HG02759 (cell line): ENCODE data around the gene GINS3.
"Not testable (repeated sequence)": the region's sequence is repeated elsewhere in the genome, so short reads cannot be mapped to it uniquely, and the experiment has no call there.

Source experiments
- ATAC-seq: cut with Tn5 transposase; IDR thresholded peaks from one replicate; pipeline ENCODE4 v1.9.1; 2021; ENCODE audit warnings: mild to moderate bottlenecking, moderate library complexity; ENCODE audit not compliant: unreplicated experiment

GINS3 gene

DNA sequence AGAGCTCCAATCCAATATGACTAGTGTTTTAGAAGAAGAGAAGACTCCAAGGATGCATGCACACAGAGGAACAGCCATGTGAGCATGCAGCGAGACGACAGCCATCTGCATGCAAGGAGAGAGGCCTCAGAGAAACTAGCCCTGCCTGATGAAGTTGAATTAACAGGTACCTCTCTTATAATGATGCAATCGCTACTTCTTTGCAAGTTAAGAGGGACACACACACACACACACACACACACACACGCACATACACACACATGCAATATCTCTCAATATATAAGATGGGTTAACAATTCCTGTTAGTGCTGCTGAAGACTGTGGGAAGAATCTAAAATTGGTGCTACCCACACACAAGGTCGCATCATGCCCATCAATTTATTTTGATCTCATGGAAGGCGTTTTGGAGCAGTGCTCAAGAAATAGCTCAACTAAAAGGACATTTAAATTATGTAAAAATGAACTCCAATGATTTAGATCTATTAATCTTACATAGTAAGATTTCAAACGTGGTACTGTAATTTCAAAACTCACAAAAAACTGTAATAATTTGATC, 7.0 kb upstream of the GINS3 start:
- ATAC-seq: no peak

DNA sequence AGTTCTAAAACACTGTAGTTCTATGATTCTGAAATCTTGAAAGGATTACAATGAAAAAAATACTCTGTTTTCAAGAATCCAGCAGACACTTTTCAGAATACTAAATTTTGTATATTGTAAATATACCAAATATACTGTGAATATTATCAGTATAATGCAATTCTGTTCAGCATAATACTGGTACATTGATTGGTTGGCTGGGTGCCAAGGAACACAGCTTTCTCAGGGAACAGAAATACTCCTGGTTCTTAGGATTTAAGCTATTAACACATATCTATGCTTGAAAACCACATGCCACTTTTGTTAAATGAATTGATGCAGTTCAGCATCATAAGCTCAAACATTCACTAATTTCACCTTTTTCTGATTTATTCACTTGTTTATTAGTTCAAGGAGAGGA, 2.5 kb upstream of the GINS3 start:
- no peak for ATAC-seq

DNA sequence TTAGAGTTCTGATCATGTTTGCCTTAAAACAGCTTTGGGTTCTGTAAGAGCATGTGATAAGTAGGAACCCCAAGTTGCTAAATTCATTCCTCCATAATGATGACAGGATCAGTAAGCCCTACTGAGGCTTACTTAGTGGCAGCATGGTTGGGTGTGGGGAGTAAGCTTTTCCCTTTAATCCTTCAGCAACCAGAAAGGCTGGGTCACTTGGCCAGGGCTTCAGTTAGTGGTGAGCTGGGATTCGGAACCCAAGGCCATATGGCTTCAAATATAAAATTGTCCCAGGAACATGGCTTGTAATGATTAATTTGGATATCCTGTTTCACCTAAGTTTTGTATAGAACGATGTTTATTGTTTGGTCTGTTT, 850 bp downstream of the GINS3 start:
- ATAC-seq: peak; percentile 17

DNA sequence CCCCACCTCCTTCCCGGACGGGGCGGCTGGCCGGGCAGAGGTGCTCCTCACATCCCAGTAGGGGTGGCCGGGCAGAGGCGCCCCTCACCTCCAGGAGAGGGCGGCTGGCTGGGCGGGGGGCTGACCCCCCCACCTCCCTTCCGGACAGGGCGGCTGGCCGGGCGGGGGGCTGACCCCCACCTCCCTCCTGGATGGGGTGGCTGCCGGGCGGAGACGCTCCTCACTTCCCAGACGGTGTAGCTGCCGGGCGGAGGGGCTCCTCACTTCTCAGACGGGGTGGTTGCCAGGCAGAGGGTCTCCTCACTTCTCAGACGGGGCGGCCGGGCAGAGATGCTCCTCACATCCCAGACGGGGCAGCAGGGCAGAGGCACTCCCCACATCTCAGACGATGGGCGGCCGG, 4.6 kb downstream of the GINS3 start:
- not testable (repeated sequence) for ATAC-seq

DNA sequence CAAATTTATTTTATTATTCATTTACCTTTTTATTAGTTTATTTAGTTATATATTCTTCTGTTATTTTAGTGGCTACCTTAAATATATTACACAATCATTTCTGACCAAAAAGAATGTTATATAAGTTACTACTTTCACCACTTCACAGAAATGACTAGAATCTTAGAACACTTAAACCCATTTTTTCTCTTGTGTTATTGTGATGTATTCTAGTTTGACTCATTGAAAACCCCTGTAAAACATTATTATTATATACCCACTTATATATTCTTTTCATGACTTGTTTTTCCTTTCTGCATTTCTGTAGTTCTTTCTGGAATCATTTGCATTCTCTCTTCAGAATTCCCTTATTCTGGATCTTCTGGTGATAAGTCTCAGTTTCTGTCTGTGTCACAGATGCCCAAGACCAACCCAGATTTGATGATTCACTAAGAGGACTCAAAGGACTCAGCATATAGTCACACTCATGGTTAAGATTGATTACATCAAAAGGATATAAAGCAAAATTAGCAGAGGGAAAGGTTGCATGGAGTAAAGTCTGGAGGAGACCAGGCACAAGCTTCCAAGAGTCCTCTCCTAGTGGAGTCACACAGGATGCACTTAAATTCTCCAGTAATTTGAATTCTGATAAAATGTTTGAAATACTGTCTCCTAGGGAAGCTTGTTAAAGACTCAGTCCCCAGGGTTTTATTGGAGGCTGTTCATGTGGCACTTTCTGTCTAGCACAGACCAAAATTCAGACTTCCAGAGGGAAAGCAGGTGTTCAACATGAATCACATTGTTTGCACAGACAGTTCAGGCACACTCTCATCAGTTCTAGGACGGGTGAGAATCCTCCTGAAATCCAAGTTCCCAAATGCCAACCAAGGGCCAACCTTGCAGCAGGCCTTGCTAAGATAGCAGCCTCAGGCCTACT, 7.7 kb downstream of the GINS3 start:
- no peak for ATAC-seq

DNA sequence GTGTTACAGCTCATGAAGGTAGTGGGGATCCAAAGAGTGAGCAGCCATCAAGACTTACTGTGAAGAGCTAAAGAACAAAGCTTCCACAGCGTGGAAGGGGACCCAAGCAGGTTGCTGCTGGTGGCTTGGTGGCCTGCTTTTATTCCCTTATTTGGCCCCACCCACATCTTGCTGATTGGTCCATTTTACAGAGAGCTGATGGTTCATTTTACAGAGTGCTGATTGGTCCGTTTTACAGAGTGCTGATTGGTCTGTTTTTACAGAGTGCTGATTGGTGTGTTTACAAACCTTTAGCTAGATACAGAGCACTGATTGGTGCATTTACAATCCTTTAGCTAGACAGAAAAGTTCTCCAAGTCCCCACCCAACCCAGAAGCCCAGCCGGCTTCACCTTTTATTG, 9.0 kb downstream of the GINS3 start:
- not testable (repeated sequence) for ATAC-seq

DNA sequence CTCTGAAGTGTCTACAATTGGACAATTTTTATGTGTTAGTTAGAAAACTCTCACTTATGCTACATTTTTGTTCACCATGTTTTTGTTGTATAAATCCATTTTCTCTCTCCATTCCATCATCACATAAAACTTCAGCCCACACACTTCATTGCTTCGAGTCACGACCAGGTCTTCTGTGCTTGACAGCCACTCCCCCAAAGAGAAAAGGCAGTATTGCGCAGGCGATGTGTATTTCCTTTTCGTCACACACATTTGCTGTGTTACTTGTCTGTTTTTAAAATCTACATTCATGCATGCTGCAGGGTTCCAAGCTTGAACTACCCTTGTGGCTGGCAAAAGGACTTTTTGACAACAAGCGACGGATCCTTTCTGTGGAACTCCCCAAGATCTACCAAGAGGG, 10.5 kb downstream of the GINS3 start:
- ATAC-seq: no peak

DNA sequence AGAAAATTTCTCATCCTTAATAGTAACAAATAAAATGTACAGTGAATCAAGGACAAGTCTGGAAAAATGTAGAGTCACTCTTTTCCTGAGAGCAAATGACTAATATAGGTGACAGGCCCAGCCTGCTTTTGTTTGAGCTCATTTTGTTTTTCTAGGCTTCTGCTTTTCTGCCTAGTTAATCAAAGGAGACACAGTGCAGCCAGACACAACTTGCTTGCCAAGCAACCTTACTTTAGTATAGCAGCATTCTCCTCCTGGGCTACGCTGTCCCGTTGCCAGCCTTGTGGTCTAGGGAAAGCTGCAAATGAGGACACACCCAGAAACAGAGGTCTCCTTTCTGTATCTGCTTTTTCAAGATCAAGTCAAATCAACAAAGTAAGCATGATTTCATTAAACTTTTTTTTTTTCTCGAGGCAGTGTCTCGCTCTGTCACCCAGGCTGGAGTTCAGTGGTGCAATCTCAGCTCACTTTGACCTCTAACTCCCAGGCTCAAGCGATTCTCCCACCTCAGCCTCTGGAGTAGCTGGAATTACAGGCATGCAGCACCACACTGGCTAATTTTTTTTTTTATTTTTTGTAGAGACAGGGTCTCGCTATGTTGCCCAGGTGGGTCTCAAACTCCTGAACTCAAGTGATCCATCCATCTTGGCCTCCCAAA, 17.2 kb downstream of the GINS3 start:
- ATAC-seq: no peak

DNA sequence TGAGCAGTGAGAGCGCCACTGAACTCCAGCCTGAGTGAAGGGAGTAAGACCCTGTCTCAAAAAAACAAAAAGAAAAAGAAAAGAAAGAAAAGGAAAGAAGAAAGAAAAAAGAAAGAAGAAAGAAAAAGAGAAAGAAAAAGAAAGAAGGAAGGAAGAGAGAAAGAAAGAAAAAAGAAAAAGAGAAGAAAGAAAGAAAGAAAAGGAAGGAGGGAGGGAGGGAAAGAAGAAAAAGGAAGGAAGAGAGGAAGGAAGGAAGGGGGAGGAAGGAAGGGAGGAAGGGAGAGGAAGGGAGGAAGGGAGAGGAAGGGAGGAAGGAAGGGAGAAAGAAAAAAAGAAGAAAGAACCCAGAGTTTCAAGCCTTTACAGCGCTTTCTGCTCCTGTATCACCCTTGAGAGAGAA, 19.1 kb downstream of the GINS3 start:
- ATAC-seq: no peak

DNA sequence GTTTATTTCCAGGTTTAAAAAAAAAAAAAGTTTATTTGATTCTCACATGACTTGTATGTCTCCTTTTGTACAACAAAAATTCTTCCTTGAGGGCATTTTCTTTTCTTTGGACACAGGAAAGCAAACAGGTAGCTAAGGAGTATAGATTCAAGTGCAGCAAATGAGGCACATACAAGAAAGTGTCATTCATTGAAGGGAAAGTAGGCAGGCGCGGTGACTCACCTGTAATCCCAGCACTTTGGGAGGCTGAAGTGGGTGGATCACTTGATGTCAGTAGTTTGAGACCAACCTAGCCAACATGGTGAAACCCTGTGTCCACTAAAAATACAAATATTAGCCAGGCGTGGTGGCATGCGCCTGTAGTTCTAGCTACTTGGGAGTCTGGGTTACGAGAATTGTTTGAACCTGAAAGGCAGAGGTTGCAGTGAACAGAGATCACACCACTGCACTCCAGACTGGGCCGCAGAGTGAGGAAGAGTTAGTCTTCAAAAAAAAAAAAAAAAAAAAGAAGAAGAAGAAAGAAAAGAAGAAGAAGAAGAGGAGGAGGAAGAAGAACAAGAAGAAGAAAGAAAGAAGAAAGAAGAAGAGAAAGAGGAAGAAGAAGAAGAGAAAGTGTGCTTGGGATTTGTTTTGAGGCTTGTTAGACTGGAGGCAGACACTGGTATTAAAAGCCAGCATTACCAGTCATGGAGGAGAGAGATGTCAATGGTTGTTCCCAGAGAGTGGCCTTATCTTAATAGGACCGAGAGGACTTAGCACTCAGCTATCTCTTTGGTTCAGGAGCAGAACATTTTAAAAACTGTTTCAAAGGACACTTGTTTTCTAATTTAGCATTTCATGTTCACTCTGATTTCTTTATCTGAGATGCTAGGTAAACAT, 19.7 kb downstream of the GINS3 start:
- no peak for ATAC-seq

DNA sequence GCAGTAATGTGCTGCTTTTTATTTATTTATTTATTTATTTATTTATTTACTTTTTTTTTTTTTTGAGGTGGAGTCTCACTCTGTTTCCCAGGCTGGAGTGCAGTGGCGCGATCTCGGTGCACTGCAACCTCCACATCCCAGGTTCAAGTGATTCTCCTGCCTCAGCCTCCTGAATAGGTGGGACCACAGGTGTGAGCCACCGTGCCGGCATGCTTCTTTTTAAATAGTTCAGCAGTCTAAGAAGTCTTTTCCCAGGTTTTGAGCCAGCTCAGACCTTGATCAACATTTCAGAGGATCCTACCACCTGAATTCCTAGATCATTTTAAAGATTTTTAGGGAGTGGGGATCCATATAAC, 20.3 kb downstream of the GINS3 start:
- ATAC-seq: not testable (repeated sequence)

DNA sequence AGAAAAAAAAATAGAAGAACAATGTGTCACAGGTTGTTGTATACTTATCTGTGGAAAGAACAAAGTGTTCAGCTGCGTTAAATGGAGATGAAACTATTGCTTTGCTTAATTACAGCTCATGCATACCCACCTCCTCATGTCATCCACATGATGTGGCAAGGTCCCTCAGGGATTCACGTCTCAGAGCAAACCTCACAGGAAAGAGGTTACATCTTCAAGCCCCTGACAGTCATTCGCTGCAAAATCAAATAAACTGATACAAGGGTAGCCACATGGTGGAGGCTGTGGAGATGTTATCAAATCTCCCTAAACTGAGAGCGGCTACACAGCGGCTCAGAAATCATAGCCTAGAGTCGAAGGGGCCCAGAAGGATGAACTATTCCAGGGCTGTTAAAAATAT, 21.1 kb downstream of the GINS3 start:
- ATAC-seq: no peak

DNA sequence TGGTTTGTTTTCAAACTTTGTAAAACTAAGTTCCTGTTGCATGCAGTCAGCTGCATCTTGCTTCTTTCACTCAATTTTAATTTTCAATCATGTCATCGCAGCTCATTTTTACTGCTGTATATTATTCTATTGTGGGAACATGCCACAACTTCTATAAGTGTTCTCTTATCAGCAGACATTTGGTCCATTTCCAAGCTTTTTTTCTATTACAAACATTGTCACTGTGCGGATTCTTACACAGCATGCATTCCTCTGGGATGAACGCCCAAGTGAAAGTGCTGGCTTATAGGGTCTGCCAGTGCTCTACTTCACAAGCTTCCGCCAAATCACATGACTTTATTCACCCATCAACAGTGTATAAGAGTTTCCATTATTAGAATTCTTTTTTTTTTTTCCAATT, 22.7 kb downstream of the GINS3 start:
- ATAC-seq: no peak

DNA sequence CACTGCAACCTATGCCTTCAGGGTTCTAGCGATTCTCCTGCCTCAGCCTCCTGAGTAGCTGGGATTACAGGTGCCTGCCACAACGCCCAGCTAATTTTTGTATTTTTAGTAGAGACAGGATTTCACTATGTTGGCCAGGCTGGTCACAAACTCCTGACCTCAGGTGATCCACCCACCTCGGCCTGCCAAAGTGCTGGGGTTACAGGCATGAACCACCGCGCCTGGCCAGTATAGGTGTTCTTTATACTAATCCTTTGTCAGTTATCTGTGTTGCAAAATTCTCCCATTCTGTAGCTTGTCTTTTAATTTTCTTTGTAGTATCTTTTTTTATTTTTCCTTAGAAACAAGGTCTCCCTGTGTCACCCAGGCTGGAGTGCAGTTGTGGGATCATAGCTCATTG, 23.7 kb downstream of the GINS3 start:
- not testable (repeated sequence) for ATAC-seq

DNA sequence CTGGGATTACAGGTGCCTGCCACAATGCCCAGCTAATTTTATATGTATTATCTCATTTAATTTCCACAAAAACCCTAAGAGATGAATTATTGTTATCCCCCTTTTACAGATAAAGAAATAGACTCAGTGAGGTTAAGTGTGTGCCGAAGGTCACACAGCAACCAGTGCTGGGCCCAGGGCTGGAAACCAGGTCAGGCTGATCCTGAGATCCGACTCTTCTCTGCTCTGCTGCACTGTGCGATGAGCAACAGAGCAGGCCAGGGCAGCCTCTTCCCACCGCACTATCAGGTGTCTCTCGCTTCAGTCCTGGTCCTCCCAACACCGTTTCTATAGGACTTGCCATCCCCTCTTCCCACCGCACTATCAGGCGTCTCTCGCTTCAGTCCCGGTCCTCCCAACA, 24.8 kb downstream of the GINS3 start:
- no peak for ATAC-seq

DNA sequence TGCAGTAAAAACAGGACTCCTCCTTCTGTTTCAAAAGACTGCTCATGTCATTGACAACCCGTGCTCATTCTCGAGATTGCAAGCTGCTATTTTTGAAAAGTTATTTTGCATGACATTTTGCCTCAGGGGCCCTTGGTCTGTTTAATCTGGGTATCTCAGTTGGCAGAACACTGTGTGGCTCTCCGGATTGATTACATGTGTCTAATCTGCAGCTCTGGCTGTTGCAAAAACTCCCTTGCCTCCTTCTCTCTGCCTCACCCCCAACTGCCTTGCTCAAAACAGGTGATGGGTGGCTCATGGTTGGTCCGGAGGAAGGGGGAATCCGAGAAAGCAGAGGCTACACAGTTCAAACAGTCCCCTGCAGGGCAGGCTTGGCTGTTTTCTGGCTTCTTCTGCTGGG, 25.3 kb downstream of the GINS3 start:
- ATAC-seq: peak; percentile 52

DNA sequence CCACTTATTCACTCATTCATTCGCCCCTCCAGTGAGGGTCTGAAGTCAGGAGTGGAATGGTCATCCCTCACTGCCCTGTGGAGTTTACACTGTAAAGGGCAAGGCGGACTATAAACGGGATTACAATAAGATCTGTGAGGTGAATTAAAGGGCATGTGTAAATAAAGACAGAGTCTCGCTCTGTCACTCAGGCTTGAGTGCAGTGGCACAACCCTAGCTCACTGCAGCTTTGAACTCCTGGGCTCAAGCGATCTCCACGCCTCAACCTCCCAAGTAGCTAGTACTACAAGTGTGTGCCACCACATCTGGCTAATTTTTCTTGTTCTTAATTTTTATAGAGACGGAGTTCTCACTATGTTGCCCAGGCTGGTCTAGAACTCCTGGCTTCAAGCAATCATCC, 25.8 kb downstream of the GINS3 start:
- no peak for ATAC-seq

DNA sequence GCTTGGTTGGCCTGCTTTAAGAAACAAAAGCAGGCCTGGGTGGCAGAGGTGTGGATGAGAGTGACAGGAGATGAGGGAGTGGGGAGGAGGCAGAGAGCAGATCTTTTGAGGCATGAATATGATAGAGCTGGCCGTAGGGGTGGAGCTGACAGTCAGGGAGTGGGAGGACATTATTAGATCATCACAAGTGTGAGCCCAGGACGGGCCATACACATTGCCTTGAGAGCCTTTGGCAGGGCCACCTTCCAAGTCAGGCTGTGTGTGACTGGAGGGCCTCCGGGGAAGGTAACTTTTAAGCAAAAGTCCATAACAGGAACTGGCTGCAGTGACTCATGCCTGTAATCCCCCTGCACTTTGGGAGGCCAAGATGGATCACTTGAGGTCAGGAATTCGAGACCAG, 26.3 kb downstream of the GINS3 start:
- no peak for ATAC-seq

DNA sequence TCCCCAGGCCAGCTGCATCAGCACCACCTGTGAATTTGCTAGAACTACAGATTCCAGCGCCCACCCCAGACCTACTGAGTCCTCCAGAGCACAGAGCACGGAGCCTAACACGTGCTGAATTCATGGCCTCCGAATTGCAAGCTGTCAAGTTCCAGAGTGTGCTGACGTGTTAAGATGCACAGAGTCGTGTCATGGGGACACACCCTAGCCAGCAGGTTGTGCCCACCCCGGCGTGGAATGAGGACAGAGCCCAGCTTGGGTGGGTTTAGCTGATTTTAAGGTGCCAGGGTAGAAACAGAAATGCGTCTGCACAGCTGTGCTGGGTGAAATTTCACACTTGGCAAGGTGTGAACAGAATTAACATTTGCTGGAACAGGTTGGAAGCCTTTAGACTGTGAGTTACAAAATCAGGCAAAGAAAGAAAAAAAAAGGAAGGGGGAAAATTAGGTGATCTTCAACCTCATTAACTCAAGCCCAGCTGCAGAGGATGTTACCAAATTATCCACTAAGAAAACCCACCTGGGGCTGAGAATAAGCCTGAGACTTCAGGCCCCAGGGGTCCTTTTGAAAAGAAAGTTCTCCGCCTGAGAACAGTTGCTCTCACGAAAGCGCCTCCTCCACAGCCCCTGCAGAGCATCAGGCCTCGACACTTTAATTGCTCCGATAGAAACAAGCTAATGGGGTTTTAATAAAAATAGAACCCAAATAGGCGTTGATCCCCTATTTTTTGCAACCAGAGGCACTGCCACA, 27.1 kb downstream of the GINS3 start:
- no peak for ATAC-seq

DNA sequence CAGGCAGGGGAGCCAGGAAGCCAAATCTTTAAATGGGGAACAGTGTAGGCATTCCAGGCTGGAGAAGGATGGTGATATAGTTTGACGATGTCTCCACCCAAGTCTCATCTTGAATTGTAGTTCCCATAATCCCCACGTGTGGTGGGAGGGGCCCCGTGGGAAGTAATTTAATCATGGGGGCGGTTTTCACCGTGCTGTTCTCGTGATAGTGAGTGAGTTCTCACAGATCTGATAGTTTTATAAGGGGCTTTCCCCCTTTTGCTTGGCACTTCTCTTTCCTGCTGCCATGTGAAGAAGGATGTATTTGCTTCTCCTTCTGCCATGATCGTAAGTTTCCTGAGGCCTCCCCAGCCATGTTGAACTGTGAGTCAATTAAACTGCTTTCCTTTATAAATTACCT, 28.8 kb downstream of the GINS3 start:
- ATAC-seq: no peak

DNA sequence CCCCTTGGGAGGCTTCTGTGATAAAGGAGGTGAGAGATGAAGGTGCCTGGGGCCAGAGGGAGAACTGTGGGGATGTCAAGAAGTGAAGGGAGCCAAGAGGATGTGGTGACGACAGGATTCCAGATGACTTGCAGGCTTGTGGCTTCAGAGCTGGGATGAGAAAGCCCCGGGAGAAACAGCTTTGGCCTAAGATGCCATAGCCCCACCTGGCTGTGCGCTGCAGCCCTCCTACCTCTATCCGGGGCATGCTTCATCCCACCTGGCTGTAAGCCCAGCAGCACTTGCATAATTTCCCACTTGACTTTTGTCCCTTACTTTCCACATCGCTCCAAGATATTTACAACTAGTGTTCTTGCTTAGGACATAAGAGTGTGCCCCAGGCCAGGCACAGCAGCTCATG, 29.3 kb downstream of the GINS3 start:
- ATAC-seq: no peak
